HG02840 (cell line): ENCODE measurements around the gene CAMK2D.
"Not testable (repeated sequence)": the region's sequence is repeated elsewhere in the genome, so short reads cannot be mapped to it uniquely, and the experiment has no call there.

Source experiments
- ATAC-seq: cut with Tn5 transposase; IDR thresholded peaks from one replicate; pipeline ENCODE4 v1.9.1; 2021; ENCODE audit warnings: mild to moderate bottlenecking, moderate library complexity, moderate number of reproducible peaks; ENCODE audit not compliant: unreplicated experiment, low FRiP score

The CAMK2D gene

DNA sequence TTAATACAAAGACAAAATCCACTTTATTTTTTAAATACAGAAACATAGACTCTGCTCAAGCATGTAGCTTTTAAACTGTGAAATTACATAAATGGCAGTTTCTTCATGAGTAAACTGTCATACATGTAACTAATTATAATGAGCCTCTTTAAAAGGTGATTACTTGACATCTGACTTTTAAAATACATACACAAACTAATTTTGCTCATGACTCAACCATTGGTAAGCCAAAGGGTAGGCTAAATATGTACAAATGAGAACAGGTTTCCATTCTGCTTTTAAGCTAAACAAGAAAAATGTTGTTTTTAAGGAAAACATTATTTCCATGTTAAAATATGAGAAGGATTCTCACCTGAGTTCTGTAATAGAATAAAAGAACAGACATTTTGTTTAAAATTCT is 27.9 kb downstream of the CAMK2D start:
- ATAC-seq = no peak

- no peak for ATAC-seq
Measured at GRCh38 chr4:113732967-113733527, 28.5 kb downstream of the CAMK2D start.

DNA sequence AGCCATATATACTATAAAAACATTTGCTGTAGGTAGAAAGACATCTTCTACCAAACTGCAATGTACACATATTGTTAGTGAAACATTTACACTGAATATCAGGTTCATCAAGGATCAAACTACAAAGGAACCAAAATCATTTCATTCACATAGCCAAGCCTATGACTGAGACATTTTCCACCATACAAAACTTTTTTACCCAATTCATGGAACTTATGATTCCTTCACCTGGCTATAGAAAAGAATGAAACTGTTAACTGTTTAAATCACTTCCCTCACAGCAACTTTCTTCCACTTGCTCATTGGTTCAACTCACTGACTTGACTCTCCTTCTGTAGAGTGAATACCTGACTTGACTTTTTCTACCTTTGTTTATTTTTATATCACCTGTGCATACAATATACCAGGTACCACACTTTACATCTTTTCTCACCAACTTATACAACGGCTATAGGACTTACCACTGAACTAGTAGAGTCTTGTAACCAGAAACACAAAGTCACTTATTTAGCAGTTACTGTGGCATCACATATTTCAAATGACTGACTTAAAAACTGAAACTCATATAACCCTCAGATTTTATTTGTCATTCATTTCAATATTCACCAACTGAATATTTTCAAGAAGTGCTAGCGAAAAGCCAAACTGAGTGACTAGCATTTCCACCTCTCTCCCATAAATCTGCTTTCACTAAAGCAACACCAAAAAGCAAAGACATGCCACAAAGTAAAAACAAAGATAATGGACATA is 30.9 kb downstream of the CAMK2D start:
- no peak for ATAC-seq

- no peak for ATAC-seq
Measured at GRCh38 chr4:113727802-113728201, 33.7 kb downstream of the CAMK2D start.

GRCh38 chr4:113725963-113726362 is 35.6 kb downstream of the CAMK2D start:
- ATAC-seq = no peak

DNA sequence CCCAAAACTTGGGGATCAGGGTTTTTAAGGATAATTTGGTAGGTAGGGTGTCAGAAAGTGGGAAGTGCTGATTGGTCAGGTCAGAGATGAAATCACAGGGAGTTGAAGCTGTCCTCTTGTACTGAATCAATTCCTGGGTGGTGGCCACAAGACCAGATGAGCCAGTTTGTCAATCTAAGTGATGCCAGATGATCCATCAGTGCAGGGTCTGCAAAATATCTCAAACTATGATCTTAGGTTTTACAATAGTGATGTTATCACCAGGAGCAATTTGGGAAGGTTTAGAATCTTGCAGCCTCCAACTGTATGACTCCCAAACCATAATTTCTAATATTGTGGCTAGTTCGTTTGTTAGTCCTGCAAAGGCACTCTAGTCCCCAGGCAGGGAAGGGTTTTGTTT is 43.3 kb downstream of the CAMK2D start:
- no peak for ATAC-seq

DNA sequence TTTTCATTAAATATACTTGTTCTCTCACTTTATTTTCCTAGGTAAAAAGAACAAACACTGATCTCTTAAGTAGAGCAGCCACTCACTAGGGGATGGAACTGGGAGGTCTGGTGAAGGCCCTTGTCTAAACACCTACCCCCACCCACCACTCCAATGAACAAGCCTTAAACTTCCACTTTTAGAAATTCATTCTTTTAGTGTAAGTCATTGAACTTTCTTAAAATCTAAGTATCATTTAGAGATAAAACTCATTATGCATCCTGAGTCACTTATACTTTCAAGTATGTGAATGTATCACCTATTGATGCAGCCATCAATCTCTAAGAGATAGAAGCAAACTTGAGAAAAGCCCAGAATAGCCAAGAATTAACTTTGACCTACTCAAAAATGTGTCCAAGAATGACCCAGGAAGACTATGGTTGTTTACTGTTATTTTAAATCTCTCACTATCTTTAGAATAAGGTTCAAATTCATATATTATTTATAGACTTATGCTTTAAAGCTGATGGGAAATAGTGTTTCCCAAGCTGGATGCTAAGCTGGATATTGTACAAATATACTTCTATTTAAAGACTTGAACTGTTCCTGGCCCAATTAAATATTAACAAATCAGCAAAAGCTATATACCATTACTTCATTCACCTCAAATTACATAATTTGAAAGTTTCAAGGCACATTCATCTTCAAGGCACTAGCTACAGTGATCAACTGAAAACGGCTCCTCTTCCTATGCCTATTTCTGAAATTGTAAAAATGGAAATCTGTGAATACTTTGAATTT is 49.5 kb downstream of the CAMK2D start:
- no peak for ATAC-seq

DNA sequence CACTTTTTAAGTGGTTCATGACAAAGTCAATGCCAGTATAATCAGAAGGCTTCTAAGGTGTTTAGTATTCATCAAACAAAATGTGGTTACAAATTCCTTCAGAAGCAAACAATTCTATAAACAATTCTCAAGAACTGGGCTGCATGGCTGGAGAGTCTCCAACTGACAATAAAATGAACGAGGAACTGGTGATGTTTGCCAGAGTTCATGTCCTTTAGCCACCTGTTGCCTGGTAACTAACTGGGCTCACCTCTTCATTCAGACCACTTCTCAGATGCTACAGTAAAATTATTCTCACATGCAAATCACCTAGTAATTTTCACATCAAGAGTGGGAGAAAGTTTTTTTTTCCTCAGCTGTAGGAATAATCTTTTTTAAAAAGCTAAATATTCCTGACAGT is 53.3 kb downstream of the CAMK2D start:
- no peak for ATAC-seq

DNA sequence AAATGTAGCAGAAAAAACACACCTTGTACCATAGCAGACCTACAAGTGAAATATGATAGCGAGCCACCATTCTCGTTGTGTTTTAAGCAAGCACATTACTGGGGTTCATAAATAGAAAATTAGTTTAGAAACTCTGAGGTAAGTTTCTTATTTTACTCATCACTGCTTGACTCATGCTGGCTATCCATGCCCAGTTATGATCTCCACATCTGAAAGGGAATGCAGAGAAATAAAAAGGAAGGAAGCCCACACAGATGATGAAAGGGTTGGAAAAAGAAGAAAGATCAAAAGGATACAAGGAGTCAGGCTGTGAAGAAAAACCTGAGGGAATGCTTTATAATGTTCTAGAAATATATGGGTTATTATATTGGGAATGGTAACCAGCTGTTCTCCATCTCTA is 54.5 kb downstream of the CAMK2D start:
- no peak for ATAC-seq

- ATAC-seq = not testable (repeated sequence)
Measured at GRCh38 chr4:113705097-113705496, 56.4 kb downstream of the CAMK2D start.

DNA sequence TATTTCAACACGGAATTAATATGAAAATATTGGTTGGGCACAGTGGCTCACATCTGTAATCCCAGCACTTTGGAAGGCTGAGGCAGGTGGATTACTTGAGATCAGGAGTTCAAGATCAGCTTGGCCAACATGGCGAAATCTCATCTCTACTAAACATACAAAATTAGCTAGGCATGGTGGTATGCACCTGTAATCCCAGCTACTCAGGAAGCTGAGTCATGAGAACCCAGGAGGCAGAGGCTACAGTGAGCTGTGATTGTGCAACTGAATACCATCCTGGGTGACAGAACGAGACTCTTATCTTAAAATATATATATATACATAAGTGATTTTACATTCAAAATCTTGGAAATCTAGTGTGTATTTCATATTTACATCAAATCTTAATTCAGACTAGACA is 58.9 kb downstream of the CAMK2D start:
- not testable (repeated sequence) for ATAC-seq

- no peak for ATAC-seq
Measured at GRCh38 chr4:113701169-113701568, 60.4 kb downstream of the CAMK2D start.

GRCh38 chr4:113700602-113701150 is 60.9 kb downstream of the CAMK2D start:
- ATAC-seq = no peak

DNA sequence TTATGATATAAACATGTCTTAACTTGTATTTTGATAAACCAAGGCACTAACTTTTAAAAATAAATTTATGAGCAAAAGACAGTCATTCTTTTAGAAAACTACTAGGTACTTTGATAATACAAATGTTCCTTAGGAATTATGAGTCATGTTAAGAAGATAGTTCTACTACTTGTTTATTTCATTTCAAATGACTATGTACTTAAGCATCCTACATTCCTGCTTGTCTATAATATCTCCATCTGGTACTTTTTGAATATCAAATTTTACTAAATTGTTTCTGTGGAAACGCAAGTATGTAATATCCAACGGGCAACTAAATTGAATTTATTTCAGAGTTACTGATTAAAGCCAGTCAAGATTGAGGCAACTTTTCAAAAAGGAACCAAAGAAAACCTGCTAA is 61.8 kb downstream of the CAMK2D start:
- no peak for ATAC-seq

DNA sequence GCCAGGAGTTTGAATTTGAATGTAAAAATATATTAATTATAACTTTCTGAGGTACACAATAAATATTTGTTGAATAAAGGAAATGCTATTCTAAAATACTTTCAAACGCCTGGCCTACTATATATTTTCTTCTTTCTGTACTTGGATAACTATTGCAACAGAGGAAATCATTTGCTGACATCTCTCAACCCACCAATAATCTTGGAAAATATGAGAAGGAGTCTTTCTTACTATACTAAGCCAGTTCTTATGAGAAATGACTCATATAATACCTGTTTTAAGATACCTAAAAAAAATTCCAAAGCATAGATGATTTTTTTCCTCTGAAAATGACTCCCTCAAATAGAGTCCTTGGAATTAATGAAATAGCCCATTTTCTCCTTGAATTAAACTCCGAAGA is 64.1 kb downstream of the CAMK2D start:
- ATAC-seq = no peak

GRCh38 chr4:113695328-113696169 is 66.0 kb downstream of the CAMK2D start:
- ATAC-seq = no peak

DNA sequence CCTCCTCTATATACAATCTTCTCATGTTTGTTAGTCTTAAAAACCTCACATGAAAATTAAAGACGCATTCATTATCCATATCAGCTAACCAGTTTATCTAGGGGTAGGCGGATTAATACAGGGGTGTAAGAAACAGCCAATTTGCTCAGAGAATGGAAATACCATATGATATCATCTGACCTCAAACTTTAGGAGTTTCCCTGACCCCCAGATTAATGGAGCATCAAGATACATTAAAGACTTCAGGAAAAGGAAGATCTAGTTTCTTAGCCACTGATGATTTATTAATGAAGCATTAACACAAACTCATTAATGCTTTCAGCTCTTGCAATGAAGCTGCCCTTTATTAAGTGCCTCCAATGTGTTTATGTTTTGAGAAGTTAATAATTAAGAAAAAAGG is 67.5 kb downstream of the CAMK2D start:
- no peak for ATAC-seq

GRCh38 chr4:113692809-113693411 is 68.6 kb downstream of the CAMK2D start:
- ATAC-seq = peak; percentile 74

GRCh38 chr4:113691676-113692075 is 69.9 kb downstream of the CAMK2D start:
- no peak for ATAC-seq

GRCh38 chr4:113689394-113689793 is 72.1 kb downstream of the CAMK2D start:
- no peak for ATAC-seq
